Thoracic aorta (tissue), 2 donors: ENCODE results near the gene MYL3. TPM values are rescaled to one million over a fixed set of nuclear protein-coding genes. Genes with fewer than 3 reads are reported as not detected.

Source experiments
- ATAC-seq: fragments of 150-250 bp; one replicate; pipeline ENCODE4 v1.8.0; 2017; ENCODE audit warnings: low read depth; ENCODE audit not compliant: insufficient number of reproducible peaks, low FRiP score
- DNase-seq: peaks from one replicate; pipeline ENCODE4 v3.0.0-alpha.2; 2020; ENCODE audit warnings: low spot score
- H3K27ac ChIP-seq, 2 donors: fragments of 200-600 bp; sonication (generic); 1 replicate in 1 of 2; 2 replicates in 1 of 2; pipeline ENCODE4 v1.5.1; 2016; ENCODE audit warnings: mild to moderate bottlenecking in 2 of 2, moderate library complexity in 2 of 2
- H3K27me3 ChIP-seq: fragments of 200-600 bp; sonication (generic); replicated peaks from 2 replicates; pipeline ENCODE4 v1.6.0; 2016; ENCODE audit warnings: mild to moderate bottlenecking; ENCODE audit not compliant: insufficient read depth
- H3K36me3 ChIP-seq: fragments of 200-600 bp; sonication (generic); one replicate; pipeline ENCODE4 v1.5.1; 2016
- H3K4me1 ChIP-seq, 2 donors: fragments of 200-600 bp; sonication (generic); 1 replicate in 1 of 2; 2 replicates in 1 of 2; pipeline versions ENCODE4 v1.5.1 to v1.6.0; 2016; ENCODE audit warnings: low read depth in 2 of 2, mild to moderate bottlenecking in 1 of 2; ENCODE audit not compliant: control insufficient read depth in 1 of 2
- H3K4me3 ChIP-seq: fragments of 200-600 bp; sonication (generic); 2 replicates; pipeline ENCODE4 v1.5.1; 2016; ENCODE audit warnings: mild to moderate bottlenecking
- H3K9me3 ChIP-seq: fragments of 200-600 bp; sonication (generic); 2 replicates; pipeline ENCODE4 v1.5.1; 2016
- total RNA-seq, 2 donors: library from RNA; depleted of rRNA; stranded (reverse); fragments of >200 nt; gene quantifications; one replicate each; pipeline versions ENCODE4 v1.1.0 to v1.2.3, GENCODE V29; 2016
- TF ChIP-seq, protein P1 (sequence below): fragments of 200-600 bp; sonication (generic); IDR thresholded peaks from one replicate; pipeline ENCODE4 v1.5.1; 2019; ENCODE audit warnings: antibody characterized with exemption

Gene MYL3
- total RNA-seq, 2 donors from 2014 or later: 1.5 TPM; not detected in 1

DNA sequence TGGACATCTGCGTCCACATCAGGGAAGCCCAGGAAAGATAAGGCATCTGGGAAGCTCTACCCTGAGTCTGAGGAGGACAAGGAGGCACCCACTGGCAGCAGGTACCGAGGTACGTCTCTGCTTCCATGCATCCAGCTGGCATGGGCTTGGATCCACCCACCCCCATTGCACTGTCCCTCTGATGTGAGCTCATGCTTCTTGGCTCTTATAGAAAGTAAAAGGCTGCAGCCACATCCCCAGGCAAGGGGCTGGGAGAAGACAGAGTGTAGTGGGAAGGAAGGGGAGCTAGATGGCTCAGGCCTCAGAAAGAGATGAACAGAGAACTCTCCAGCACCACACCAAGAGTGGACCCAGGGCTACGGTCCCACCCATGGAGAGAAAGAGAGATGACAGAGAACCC, 32.5 kb upstream of the MYL3 start:
- Histone ChIP-seq H3K27ac (no peak overlapping the region), H3K4me1 (peaks cover 23 to 49% of the 10 kb centered on the region in 2 donors), H3K36me3 (no peaks in the 10 kb centered on the region), H3K27me3 (no peaks in the 10 kb centered on the region), H3K4me3 (no peak overlapping the region), H3K9me3 (no peaks in the 10 kb centered on the region)
- TF ChIP-seq, protein P1, sequence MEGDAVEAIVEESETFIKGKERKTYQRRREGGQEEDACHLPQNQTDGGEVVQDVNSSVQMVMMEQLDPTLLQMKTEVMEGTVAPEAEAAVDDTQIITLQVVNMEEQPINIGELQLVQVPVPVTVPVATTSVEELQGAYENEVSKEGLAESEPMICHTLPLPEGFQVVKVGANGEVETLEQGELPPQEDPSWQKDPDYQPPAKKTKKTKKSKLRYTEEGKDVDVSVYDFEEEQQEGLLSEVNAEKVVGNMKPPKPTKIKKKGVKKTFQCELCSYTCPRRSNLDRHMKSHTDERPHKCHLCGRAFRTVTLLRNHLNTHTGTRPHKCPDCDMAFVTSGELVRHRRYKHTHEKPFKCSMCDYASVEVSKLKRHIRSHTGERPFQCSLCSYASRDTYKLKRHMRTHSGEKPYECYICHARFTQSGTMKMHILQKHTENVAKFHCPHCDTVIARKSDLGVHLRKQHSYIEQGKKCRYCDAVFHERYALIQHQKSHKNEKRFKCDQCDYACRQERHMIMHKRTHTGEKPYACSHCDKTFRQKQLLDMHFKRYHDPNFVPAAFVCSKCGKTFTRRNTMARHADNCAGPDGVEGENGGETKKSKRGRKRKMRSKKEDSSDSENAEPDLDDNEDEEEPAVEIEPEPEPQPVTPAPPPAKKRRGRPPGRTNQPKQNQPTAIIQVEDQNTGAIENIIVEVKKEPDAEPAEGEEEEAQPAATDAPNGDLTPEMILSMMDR: no peak
- DNase-seq (no peak), ATAC-seq (no peak)

DNA sequence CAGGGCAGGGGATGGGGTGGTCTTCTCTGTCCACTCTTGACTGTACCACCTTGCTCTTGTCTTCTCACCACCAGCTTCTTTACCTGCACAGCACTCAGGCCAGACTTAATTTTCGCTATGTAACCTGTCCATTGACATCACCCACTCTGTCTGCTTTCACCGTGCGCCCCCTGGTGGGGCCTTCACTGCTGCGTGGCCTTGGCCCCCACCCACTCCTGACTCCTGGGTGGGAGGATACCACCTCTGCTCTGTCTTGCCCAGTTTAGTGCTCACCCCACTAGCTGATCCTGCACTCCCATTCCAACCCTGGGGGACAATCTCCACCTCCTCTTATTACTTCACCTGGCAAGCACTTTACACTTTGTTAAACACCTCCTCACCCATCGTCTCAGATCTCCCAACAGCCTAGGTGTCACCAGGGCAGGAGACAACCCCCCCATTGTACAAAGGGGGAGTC, 32.0 kb upstream of the MYL3 start:
- TF ChIP-seq, protein P1: peak; percentile 89
- Histone ChIP-seq H3K27ac (no peak overlapping the region), H3K36me3 (no peaks in the 10 kb centered on the region), H3K4me3 (no peak overlapping the region), H3K27me3 (no peaks in the 10 kb centered on the region), H3K4me1 (peaks cover 23 to 46% of the 10 kb centered on the region in 2 donors), H3K9me3 (no peaks in the 10 kb centered on the region)
- ATAC-seq: no peak
- no peak for DNase-seq

DNA sequence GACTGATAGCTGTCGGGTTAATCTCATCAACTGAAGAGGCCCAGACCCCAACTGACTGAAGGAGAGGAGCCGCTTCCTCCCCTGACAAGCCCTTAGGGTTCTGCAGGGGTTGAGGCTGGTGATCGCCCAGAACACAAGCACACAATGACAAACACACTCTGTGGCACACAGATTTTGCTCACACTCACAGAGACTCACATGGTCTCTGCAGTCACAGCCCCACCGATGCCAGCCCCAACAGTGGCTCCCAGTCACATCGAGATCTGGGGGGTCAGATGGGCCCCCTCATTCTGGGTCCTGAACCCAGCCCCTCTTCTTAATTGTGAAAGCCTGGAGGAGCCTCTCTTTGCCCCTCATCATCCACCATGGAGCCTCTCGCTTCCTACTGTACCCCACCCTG, 31.0 kb upstream of the MYL3 start:
- TF ChIP-seq, protein P1: no peak
- Histone ChIP-seq H3K27ac (no peak overlapping the region), H3K27me3 (no peaks in the 10 kb centered on the region), H3K9me3 (no peaks in the 10 kb centered on the region), H3K4me3 (no peak overlapping the region), H3K36me3 (no peaks in the 10 kb centered on the region), H3K4me1 (peaks cover 18 to 43% of the 10 kb centered on the region in 2 donors)
- ATAC-seq (no peak), DNase-seq (no peak)

DNA sequence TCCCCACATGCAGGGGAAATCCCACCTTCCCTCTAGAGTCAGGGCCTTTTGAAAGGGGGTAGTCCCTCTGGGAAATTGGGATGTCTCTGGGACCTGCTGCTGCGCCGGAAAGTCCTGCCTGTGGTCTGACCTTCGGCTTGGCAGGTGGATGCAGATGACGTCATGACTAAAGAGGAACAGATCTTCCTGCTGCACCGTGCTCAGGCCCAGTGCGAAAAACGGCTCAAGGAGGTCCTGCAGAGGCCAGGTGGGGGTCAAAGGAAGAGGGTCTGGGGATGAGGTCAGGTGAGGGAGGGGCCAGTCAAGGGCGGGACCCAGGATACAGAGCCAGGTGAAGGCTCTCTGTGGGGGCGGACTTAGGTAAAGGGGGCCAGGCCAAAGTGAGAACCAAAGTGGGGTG, 30.5 kb upstream of the MYL3 start:
- ATAC-seq (no peak), DNase-seq (no peak)
- TF ChIP-seq, protein P1: no peak

DNA sequence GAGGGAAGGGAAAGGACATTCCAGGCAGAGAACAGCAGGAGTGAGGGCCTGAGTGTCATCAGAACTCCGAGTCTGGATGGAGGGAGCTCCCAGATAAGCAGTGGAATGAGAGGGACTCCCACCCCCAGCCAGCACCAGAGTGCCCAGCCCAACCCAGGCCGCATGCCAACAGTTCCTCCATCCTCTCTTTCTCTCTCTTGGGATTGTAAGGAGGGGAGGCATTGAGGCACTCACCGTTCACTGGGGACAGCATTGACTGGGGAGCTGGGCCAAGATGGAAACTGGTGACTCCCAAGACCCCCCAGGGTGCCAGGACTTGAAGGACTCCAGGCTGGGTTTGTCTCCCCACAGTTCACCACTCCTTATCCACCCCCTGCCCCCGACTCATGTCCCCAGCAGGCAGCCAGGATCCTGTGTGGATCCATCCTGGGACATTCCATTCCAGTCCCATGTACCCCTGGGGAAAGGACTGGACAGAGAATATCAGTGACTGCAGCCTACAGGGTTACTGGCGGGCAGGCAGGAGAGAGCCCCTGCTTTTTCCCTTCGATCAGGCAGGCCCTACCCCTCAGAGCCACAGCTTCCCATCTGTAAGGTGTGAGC, 30.0 kb upstream of the MYL3 start:
- TF ChIP-seq, protein P1: no peak
- DNase-seq (no peak), ATAC-seq (no peak)
- Histone ChIP-seq H3K27ac (no peak overlapping the region), H3K36me3 (no peaks in the 10 kb centered on the region), H3K4me3 (peak overlapping the region; percentile 70), H3K9me3 (no peaks in the 10 kb centered on the region), H3K4me1 (peaks cover 8 to 33% of the 10 kb centered on the region in 2 donors), H3K27me3 (no peaks in the 10 kb centered on the region)

More for the DNA sequence above, 30.5 kb upstream of the MYL3 start:
- no peak overlapping the region for H3K4me3 ChIP-seq
- H3K9me3 ChIP-seq: no peaks in the 10 kb centered on the region
- H3K36me3 ChIP-seq: no peaks in the 10 kb centered on the region
- H3K4me1 ChIP-seq: peaks cover 13 to 38% of the 10 kb centered on the region in 2 donors
- H3K27ac ChIP-seq: no peak overlapping the region
- H3K27me3 ChIP-seq: no peaks in the 10 kb centered on the region
